Kidney glomerular epithelial cell (primary cell): ENCODE data around the gene ALDH9A1.
"Not testable (repeated sequence)": the region's sequence is repeated elsewhere in the genome, so short reads cannot be mapped to it uniquely, and the experiment has no call there.

Experiments used
- DNase-seq: peaks from one replicate; lab custom pipeline; 2025; lab: John Stamatoyannopoulos, UW

Gene ALDH9A1

DNA sequence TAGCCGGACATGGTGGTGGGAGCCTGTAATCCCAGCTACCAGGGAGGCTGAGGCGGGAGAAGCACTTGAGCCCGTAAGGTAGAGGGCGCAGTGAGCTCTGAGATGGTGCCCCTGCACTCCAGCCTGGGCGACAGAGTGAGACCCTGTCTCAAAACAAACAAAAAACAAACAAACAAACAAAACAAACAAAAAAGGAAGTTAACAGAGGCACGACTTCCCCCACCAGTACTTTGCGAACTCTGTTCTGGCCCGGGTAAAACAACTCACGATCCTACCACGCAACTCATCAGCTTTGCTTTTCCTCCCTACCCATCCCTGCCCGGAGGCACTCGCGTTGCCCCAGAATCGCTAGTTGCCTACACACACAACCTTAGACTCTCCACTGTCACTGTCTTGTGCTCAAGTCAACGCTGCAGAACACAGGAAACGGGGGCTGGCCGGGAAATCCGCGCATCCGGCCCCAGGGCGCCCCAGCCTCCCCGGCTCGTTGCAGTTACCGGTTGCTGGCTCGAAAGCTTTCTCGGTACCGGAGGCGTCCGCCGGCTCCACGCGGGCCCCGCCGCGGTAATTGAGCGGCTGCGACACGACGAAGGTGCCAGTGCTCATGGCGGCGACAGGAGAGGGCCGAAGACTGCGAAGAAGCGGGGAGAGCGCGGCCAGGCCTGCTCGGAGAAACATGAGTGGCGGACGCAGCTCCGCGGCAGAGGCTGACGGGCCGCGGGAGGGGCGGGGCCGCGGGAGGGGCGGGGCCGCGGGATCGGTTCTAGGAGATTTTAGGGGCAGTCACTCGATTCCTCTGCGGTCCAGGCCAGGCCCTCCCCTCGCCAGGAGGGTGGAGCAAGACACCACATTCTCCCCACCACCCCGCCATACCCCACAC, at the start of gene ALDH9A1:
ALDH9A1 (minus strand) TSS at position 682 of the 880 bp plus-strand sequence; CDS start at position 678, 4 bp downstream.
- peak; percentile 68 for DNase-seq

GRCh38 chr1:165747632-165748447, 49.5 kb upstream of the ALDH9A1 start:
- no peak for DNase-seq

GRCh38 chr1:165744913-165745312, 46.6 kb upstream of the ALDH9A1 start:
- DNase-seq = not testable (repeated sequence)

DNA sequence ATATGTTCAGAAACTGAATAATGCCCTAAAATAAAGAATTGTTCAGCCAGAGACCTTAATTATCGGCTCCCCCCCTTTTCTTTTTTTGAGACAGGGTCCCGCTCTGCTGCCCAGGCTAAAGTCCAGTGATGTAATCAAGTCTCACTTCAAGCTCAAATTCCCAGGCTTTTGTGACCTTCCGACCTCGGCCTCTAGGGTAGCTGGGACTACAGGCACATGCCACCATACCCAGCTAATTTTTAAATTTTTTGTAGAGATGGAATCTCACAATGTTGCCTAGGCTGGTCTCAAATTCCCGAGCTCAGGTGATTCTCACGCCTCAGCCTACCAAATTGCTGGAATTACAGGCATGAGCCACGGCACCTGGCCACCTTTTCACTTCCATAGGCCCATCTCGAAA, 43.8 kb upstream of the ALDH9A1 start:
- DNase-seq = no peak

- no peak for DNase-seq
These were observed 40.4 kb upstream of the ALDH9A1 start for GRCh38 chr1:165738794-165739193.

DNA sequence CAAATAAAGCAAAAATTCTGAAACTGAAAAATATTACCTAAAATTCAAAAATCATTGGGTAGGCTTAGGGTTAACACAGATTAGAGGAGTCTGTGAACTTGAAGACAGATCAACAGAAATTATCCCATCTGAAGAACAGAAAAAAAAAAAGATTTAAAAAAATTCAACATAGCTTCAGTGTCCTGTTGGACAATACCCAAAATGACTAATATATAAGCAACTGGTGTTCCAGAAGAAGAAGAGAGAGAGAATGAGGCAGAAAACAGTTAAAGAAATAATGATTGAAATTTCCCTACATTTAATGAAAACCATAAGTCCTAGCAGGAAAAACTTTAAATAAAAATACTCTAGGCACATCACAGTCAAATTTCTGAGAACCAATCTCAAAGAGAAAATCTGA, 38.8 kb upstream of the ALDH9A1 start:
- no peak for DNase-seq

DNA sequence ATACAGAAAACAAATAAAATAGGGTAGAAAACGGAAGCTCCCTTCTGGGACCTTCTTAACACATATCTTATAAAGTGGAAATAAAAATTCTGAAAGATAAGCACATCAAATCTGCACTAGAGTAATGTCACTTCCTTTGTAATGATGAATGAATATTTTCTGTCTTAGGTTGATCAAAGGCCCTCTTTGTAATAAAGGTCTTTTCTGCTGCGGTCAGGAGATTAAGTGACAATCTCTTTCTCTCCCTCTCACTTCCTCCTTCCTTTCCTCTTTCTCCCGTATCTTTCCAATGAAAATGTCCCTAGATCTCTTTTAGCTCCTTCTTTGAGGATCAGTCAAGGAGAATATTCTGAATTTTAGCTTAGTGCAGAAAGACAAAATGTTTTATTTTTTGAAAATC, 36.5 kb upstream of the ALDH9A1 start:
- DNase-seq = no peak

- no peak for DNase-seq
These were observed 28.5 kb upstream of the ALDH9A1 start for GRCh38 chr1:165726841-165727240.

DNA sequence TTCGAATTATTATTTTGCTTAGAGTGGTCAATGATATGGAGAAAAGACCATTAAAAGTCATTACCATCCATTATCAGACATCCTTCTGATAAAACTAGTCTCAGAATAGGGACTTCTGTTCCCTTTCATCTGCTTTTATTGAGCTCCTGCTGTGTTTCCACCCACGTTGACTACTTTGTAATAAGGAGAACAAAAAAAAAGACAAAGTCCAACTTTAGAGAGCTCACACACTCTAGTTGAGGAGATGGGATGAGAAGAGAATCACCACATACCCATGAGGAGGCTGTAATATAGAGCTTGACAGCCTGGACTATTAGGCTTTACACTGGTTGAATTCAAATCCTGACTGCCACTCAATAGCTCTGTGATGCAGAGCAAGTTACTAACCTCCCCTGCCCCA, 27.8 kb upstream of the ALDH9A1 start:
- DNase-seq = no peak

GRCh38 chr1:165717918-165718515, 19.7 kb upstream of the ALDH9A1 start:
- DNase-seq = peak; percentile 12

DNA sequence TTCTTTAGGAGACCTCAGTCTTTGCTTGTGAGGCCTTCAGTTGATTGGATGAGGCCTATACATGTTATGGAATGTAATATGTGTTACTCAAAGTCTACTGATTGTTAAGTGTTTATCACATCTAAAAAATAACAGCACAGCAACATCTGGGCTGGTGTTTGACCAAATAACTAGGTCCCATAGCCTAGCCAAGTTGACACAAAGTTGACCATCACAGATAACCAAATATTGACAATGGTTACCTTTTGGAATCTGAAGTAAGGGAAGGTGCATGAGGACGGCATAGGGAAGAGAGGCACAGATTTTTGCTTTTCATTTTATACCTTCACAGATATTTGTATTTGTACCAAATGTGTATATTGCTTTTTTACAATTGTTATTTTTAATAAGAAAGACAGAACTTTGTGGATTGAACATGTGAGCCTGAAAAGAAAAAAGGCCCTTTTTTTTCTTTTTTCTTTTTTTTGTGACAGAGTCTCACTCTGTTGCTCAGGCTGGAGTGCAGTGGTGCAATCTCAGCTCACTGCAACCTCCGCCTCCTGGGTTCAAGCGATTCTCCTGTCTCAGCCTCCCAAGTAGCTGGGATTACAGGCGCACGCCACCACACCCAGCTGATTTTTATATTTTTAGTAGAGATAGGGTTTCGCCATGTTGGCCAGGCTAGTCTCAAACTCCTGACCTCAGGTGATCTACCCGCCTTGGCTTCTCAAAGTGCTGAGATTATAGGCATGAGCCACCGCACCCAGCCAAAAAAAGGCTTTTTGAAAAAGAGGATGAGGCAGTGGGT, 18.1 kb upstream of the ALDH9A1 start:
- DNase-seq = not testable (repeated sequence)

- no peak for DNase-seq
These were observed 14.4 kb upstream of the ALDH9A1 start for GRCh38 chr1:165712764-165713163.

GRCh38 chr1:165707984-165708706, 9.8 kb upstream of the ALDH9A1 start:
- no peak for DNase-seq

- no peak for DNase-seq
These were observed 5.3 kb upstream of the ALDH9A1 start for GRCh38 chr1:165703648-165704047.

GRCh38 chr1:165701922-165702321, 3.6 kb upstream of the ALDH9A1 start:
- not testable (repeated sequence) for DNase-seq

DNA sequence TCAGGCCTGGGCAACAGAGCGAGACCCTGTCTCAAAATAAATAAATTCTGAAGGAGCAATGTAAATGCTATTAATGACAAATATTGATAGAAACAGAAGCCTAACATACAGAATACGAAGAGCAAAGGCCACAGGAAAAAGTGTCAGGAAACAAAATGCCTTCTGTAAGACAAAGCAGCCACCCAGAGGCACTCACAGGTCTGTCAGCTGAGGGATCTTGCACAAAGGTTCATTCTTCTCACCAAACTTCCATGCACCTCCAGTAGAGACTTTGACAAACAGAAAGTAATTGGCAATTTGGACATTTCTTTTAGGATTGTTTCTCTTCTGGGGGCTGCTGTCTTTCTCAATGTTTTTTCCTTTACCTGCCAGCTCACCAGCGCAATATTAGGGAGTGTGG, 1.2 kb upstream of the ALDH9A1 start:
- no peak for DNase-seq

- no peak for DNase-seq
These were observed 345 bp upstream of the ALDH9A1 start for GRCh38 chr1:165698761-165699052.

DNA sequence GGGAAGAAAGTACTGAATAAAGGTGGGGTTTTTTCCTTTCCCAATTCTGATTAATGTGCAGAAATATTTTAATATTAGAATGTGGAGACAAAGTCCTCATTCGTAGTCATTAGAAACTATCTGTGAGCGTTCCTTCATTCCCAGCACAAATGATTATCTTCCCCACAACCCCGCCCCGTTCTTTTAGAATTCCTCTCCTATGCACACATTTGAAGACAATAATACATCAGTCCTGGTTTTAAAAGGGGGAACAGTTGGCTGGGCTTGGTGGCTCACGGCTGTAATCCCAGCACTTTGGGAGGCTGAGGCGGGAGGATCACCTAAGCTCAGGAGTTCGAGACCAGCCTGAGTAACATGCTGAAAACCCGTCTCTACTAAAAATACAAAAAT, 876 bp downstream of the ALDH9A1 start:
- no peak for DNase-seq

GRCh38 chr1:165696625-165697100, 1.7 kb downstream of the ALDH9A1 start:
- DNase-seq = peak; percentile 30

DNA sequence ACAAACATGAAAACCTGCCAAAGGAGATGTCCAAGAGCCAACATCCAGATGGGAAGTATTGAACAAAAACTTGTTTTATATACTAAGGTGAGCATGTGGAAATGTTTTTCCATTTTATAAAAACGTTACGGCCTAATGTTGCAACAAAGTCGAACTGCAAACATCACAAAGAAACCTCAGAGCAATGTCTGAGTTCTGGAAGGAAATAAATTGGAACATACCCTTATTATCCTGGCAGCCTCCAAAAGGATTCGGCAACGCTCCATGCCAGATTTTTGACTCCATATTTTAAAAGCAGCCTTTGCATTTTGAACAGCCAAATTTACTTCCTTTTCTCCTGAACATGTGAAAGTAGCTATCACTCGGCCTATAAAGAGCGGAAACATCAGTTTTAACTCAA, 3.3 kb downstream of the ALDH9A1 start:
- DNase-seq = no peak

DNA sequence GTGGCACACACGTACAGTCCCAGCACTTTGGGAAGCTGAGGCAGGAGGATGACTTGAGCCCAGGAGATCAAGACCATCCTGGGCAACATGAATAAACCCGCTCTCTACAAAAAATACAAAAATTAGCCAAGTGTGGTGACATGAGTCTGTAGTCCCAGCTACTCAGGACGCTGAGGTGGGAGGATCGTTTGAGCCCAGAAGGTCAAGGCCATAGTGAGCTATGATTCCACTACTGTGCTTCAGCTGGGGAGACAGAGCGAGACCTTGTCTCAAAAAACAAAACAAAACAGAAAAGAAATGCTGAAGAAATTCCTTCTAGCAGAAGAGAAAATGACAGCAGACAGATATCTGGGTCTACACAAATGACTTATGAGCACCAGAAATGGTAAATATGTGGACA, 10.3 kb downstream of the ALDH9A1 start:
- DNase-seq = no peak
